Esophagus mucosa (tissue), 1 donor: ENCODE measurements around the gene AGRP. TPM values are rescaled to one million over a fixed set of nuclear protein-coding genes. Genes with fewer than 3 reads are reported as not detected.

ENCODE experiments used
- ATAC-seq: fragments of 200-7000 bp; cut with Tn5 transposase; one replicate; pipeline ENCODE4 v1.9.1; 2020
- total RNA-seq: library from RNA; stranded (reverse); gene quantifications from one replicate; pipeline ENCODE4 v1.2.4, GENCODE V29; 2023
- donor health status: DM: yes; HTN: yes; CAD: no.

Gene AGRP
- total RNA-seq, 1 donor from 2014 or later = not detected

DNA sequence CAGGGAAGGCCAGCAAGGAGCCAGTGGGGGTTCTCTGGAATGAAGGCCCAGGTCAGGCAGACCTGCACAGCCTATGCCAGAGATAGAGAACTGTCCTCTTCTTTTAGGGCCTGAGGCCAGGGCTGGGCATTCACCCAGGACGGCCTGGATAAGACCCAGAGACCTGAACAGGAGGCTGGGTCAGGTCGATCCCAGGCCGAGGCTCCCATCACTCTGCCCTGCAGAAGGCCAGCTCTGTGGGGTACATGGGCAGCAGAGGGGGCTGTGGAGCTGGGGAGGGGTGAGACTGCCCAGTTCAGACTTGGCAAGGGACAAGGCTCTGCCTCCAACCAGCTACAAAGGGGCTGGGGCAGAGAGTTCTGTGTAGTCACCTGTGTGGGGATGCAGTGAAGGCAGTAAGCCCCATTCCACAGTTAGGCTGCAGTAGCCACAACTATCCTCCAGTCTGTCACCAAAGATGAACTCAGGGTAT lies 37.9 kb downstream of the AGRP start:
- ATAC-seq = no peak

DNA sequence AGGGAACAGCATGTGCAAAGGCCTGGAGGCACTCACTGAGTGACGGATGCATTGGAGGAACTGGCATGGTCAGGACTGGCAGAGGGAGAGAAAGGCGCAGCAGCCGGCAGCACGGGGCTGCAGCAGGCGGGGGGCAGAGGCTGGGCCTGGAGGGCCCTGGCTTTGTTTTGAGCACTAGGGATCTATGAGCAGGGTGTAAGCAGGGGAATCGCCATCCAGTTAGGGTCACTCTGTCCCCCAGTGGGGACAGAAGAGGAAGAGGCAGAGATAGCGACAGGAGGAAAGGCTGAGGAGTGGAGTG lies 38.3 kb downstream of the AGRP start:
- ATAC-seq = no peak

DNA sequence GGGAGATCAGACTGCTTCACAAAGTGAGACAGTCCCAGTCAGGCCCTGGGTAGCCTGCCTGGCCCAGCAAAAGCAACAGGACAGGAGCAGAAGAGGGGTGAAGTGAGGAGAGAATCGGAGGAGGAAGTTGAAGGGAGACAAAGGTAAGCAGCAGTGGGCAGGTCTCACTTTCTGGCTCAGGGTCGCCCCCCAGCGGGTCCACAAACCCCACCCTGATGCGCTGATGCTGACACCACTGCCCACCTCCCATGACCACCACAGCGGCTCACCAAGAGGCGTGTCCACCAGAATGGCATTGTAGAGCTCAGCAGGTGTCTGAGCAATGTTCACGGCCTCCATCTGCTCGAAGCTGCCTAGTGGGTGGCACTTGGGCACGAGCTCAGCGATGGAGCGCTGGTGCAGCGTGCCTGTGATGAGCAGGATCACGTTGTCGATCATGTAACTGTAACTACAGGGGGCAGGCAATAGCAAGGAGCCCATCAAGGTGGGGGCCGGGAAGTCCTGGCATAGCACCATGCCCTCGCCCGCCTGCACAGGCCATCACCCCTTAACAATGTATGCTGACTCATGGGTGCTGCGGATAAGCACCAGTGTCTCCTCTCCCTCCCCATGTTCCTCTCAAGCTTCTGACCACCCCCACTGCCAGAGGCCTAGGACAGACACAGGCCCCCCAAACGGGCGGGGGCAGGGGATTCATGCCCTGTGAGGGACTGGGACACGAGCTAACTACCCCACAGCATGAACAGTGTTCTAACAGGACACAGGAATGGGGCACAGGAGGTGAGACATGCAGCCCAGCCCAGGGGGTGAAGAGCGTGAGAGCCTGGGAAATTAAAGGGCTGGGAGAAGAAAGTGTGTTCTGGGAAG lies 38.9 kb downstream of the AGRP start:
- no peak for ATAC-seq

DNA sequence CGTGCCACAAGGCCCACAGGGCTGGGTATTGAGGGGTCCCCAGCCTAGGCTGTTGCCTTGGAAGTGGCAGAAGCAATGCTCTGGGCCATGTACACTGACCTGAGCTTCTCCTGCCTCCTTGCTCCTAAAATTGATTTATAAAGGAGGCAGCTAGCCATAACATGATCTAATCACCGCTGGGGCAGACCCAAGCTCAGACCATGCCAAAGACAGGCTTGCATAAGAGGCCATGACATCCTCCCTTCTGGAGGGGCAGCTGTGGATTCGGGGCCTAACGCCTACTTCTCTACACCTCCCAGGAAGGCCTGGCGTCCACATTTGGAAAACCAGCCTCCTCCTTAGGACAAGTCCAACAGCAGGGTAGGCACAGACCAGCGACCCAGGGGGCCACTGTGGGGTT lies 40.1 kb downstream of the AGRP start:
- no peak for ATAC-seq

DNA sequence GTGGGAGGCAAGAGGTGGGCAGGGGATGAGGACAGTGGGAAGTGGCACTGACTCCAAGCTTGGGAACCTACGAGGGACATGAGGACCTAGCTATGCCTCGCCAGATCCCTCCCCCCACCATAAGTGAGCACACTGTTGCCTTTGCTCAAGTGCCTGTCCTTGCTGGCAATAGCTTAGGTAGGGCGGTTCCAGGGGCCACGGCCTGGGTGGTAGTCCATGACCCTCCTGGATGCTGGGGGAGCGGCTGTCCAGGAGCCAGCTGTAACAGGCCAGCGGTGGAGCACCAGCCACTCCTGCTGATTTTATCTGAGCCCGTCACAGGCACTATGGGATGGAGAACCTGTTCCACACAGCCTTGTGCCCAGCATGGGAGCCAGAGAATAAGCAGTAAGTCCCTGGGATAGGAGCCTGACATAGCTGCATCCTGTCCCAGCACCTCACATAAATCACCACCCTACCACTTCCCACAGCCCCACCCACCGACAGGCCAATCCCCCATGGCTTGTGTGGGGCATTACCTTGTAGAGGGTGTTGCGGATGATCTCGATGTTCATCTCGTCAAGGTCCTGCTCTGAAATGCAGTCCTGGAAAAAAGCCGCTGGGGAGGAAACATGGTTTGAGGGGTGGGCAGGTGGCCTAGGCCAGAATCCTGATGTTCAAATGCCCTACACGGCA lies 40.6 kb downstream of the AGRP start:
- ATAC-seq = no peak

DNA sequence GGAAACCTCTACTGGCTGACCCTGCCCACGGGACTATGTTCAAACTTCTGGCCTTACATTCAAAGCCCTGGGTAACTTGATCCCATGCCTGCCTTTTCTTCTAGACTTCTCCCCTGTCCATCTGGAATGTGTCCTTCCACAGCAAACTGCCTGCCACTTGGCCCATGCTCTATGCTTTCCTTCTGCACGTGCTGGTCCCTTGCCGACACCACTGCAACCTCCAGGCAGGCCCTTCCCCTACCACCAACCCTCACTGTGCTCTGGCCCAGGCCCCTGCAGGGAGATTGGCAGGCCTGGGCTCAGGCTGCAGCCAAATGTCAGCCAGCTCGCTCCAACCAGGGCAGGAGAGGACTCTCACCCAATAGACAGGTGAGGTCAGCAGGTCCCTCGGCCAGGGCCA lies 41.4 kb downstream of the AGRP start:
- ATAC-seq = no peak

DNA sequence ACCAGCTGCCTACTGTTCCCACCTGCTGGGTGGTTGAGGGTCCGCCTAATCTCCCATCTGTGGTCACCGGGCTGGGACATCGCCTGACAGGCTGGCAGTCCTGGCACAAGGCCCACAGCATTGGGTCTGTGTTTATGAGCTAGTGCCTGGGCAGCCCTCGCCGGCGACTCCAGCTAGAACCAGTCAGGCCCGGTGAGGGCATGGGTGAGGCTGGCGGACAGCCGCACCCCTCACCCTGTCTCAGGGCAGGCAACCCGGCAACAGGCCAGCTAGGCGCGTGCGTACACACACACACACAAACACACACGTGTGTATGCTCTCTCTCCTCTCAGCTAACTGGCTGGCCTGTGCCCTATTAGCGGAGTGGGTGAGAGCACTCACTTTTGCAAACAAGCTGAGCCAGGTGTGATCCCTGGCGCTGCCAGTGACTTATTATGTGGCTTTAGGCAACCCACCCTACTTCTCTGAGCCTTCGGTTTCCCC lies 42.0 kb downstream of the AGRP start:
- ATAC-seq = peak; percentile 87

DNA sequence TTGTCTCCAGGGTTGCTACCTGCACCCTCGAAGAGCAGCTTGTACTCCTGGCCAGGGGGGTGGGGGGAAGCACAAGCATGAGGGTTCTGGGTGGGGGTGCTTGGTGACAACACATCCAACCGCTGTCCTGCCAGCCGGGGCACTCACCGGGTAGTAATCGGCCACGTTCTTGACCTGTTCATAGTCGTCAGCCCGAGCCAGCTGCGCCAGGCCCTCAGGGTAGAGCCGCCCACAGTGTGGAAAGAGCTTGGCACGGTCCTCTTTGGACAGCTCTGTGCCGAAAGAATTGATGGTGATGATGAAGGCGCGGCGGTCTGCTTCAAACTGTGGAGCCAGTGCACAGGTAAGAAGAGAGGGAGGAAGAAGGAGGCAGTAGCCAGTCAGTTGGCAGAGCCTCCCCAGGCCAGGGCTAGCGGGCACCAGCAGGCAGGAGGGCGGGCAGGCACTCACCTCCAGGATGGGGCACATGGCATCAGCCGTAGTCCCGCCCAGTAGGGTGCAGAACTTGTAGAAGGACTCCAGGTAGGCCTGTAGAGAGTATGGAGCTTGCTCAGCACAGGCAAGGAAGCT lies 44.4 kb downstream of the AGRP start:
- peak; percentile 14 for ATAC-seq

DNA sequence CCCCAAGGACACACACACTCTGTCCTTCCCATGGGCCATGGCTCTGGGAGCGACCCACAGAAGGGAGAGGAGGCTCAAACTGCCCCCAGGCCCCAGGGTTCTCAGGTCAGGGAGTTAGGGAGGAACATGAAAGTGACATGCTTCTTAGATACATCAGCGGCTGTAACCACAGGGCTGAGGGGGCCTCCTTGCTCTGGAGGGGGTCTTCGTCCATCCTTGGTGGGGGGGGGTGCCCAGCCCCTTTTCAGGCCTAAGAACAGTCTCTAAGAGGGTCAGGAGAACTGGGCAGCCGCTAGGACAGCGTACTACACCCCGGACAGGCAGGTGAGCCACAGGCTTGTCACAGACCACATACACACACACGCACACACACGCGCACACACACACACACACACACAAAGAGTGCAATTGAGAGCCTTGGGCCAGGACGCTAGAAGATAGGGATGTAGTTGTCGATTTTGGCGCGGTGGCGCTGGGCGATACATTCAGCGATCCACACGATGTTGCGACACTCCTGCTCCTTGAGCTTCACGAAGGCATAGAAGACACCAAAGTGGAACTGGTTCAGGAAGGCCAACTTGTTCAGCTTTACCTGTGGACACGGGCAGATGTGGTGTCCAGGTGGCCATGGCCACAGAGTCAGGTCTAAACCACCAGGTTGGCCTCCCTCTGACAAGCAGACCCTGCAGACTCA lies 45.1 kb downstream of the AGRP start:
- no peak for ATAC-seq

DNA sequence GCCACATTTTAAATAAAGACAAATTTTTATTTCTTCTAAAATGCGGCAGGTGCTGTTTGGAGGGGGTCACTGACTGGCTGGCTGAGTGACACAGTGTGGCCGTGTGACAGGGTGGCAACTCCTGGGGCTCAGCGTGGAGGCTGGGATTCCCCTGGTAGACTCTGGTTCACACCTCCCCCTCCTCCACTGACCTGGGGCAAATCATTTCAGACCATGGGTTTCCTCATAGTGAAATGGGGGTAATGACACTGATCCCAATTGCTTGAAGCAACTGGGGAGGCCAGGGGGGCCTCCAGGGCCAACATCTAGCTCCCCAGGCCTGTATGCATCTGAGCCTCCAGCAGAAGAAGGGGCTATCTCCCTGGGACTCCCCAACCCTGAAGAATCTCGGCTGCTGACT lies 45.8 kb downstream of the AGRP start:
- no peak for ATAC-seq

DNA sequence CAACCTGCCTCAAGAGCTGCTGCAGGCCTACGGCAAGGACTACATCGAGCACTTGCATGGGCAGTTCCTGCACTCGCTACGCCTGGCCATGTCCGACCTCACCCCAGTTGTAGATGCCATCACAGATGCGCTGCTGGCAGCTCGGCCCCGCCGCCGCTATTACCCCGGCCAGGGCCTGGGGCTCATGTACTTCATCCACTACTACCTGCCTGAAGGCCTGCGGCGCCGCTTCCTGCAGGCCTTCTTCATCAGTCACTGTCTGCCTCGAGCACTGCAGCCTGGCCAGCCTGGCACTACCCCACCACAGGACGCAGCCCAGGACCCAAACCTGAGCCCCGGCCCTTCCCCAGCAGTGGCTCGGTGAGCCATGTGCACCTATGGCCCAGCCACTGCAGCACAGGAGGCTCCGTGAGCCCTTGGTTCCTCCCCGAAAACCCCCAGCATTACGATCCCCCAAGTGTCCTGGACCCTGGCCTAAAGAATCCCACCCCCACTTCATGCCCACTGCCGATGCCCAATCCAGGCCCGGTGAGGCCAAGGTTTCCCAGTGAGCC lies 46.6 kb downstream of the AGRP start:
- no peak for ATAC-seq

DNA sequence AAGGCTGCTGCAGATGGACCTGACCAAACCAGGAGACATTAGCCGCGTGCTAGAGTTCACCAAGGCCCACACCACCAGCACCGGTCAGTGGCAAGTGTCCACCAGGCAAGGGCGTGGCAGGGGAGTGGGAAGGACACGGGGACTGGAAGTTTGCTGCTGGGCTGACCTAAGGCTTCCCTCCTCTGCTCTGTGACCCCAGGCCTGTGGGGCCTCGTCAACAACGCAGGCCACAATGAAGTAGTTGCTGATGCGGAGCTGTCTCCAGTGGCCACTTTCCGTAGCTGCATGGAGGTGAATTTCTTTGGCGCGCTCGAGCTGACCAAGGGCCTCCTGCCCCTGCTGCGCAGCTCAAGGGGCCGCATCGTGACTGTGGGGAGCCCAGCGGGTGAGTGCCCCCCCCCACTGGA lies 47.6 kb downstream of the AGRP start:
- no peak for ATAC-seq

DNA sequence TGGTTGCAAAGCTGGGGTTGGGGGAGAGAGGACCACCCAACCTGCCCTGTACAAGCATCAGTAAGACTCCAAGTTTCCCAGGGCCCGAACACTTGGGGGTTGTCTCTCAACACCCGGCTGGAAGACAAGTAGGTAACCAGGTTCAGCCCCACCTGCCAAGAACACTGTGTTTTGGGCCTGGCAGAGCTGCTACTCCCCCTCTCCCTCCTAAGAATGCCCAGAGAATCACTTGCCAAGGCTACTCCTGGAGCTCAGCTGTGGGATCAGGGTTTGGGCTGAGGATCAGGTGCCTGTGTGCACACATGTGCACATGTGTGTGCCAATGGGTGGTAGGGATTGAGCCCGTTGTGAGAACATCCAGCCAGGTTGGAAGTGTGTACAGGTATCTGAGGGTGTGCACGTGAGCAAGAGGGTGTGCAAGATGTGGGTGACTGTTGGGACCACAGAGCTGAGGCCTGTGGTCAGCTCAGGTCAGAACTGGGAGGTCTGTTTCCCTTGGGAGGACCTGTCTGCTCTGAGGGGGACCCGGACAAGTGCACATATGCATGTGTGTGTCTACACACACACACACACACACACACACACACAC lies 50.1 kb downstream of the AGRP start:
- no peak for ATAC-seq

Other genes with a start within 250 kb of the AGRP start
- gene FHOD1, start 236.1 kb downstream of the AGRP start, total RNA-seq = 7.4 TPM
- gene SLC9A5, start 234.6 kb downstream of the AGRP start, total RNA-seq = 0.08 TPM
- 4.9 TPM for gene PLEKHG4, start 204.0 kb downstream of the AGRP start, total RNA-seq
- gene KCTD19, start 156.8 kb downstream of the AGRP start, total RNA-seq = not detected
- not detected for gene LRRC36, start 156.7 kb downstream of the AGRP start, total RNA-seq
- 3.7 TPM for gene TPPP3, start 90.0 kb downstream of the AGRP start, total RNA-seq
- gene ZDHHC1, start 67.1 kb downstream of the AGRP start, total RNA-seq = 3.8 TPM
- 6.6 TPM for gene HSD11B2, start 52.4 kb downstream of the AGRP start, total RNA-seq
- 80.9 TPM for gene ATP6V0D1, start 2.4 kb downstream of the AGRP start, total RNA-seq
- 14.3 TPM for gene RIPOR1, start 45.3 kb upstream of the AGRP start, total RNA-seq
- gene CTCF, start 79.0 kb upstream of the AGRP start, total RNA-seq = 28.3 TPM
- gene CARMIL2, start 161.6 kb upstream of the AGRP start, total RNA-seq = 2.4 TPM
- 7.8 TPM for gene ACD, start 176.7 kb upstream of the AGRP start, total RNA-seq
- 1.8 TPM for gene PARD6A, start 177.4 kb upstream of the AGRP start, total RNA-seq
- gene ENKD1, start 183.2 kb upstream of the AGRP start, total RNA-seq = 3.8 TPM
- gene C16orf86, start 183.3 kb upstream of the AGRP start, total RNA-seq = 0.84 TPM
- gene GFOD2, start 235.8 kb upstream of the AGRP start, total RNA-seq = 25.4 TPM